H1 (cell line): Measurements from ENCODE around the gene ARSI. TPM values are rescaled to one million over a fixed set of nuclear protein-coding genes. Genes with fewer than 3 reads are reported as not detected.

Experiments used
- CTCF ChIA-PET: fragments of 300-600 bp; sonication (Branson Sonifier 250); formaldehyde crosslinking; loops from one replicate; lab custom pipeline; 2021; ENCODE audit not compliant: partially characterized antibody; lab: Charles Lee
- POLR2A ChIA-PET: fragments of 300-600 bp; sonication (Branson Sonifier 250); formaldehyde crosslinking; loops from one replicate; lab custom pipeline; 2021; ENCODE audit warnings: inconsistent platforms; ENCODE audit not compliant: partially characterized antibody; lab: Charles Lee
- DNase-seq, 2 experiments: peaks; one replicate each; pipeline versions ENCODE4 v3.0.0 to v3.0.0-alpha.2; 2010 to 2022; ENCODE audit warnings: low spot score in 2 of 2, low read depth in 1 of 2, mixed read lengths in 1 of 2
- FAIRE-seq: peaks from 2 replicates; lab custom pipeline; 2011; peaks lifted over from hg19 to GRCh38; lab: Jason Lieb, UNC
- H2AFZ ChIP-seq: 2 replicates; pipeline ENCODE4 v1.8.1; 2012; ENCODE audit warnings: low read length, inconsistent platforms
- H2AK5ac ChIP-seq: 2 replicates; pipeline ENCODE4 v1.6.1; 2013; ENCODE audit warnings: low read depth, low read length
- H2BK120ac ChIP-seq: replicated peaks from 2 replicates; pipeline ENCODE3; 2013; ENCODE audit warnings: low read depth, low read length, inconsistent platforms
- H2BK12ac ChIP-seq: 2 replicates; pipeline ENCODE4 v1.6.1; 2013; ENCODE audit warnings: low read depth, low read length
- H2BK15ac ChIP-seq: 2 replicates; pipeline ENCODE4 v1.6.1; 2013; ENCODE audit warnings: low read length
- H2BK20ac ChIP-seq: 2 replicates; pipeline ENCODE4 v1.6.1; 2013; ENCODE audit warnings: low read length
- H2BK5ac ChIP-seq: 2 replicates; pipeline ENCODE4 v1.6.1; 2013; ENCODE audit warnings: low read depth, low read length
- H3K14ac ChIP-seq: 2 replicates; pipeline ENCODE4 v1.6.1; 2013; ENCODE audit warnings: inconsistent platforms; ENCODE audit not compliant: insufficient read length
- H3K18ac ChIP-seq: 2 replicates; pipeline ENCODE4 v1.6.1; 2013; ENCODE audit warnings: low read length; ENCODE audit errors: extremely low read depth
- H3K23ac ChIP-seq: 2 replicates; pipeline ENCODE4 v1.6.1; 2013; ENCODE audit warnings: inconsistent platforms; ENCODE audit not compliant: insufficient read length
- H3K23me2 ChIP-seq: 2 replicates; pipeline ENCODE4 v1.6.1; 2013; ENCODE audit warnings: low read depth, low read length
- H3K27ac ChIP-seq: 2 replicates; pipeline ENCODE4 v1.6.1; 2011; ENCODE audit warnings: low read depth, low read length, inconsistent platforms
- H3K27me3 ChIP-seq, 4 experiments: replicated peaks in 1 of 4; 1 replicate in 1 of 4; 2 replicates in 3 of 4; pipeline versions ENCODE4 v1.6.1 to v1.8.1; 2011 to 2013; ENCODE audit warnings: low read length in 3 of 4, mild to moderate bottlenecking in 3 of 4, inconsistent platforms in 2 of 4, mixed read lengths in 2 of 4, moderate library complexity in 1 of 4; ENCODE audit not compliant: control insufficient read depth in 3 of 4, insufficient read depth in 3 of 4; ENCODE audit errors: extremely low read depth in 1 of 4
- H3K36me3 ChIP-seq, 4 experiments: 2 replicates each; pipeline versions ENCODE4 v1.6.1 to v1.8.1; 2011 to 2013; ENCODE audit warnings: mild to moderate bottlenecking in 4 of 4, low read length in 3 of 4, moderate library complexity in 2 of 4, control low read depth in 1 of 4, inconsistent platforms in 1 of 4; ENCODE audit not compliant: insufficient read depth in 4 of 4, control insufficient read depth in 2 of 4
- H3K4ac ChIP-seq: replicated peaks from 2 replicates; pipeline ENCODE3; 2013; ENCODE audit warnings: low read length, low read depth, mixed read lengths, inconsistent platforms; ENCODE audit not compliant: insufficient read length
- H3K4me1 ChIP-seq, 4 experiments: replicated peaks in 1 of 4; 1 replicate in 1 of 4; 2 replicates in 3 of 4; pipeline versions ENCODE4 v1.6.1 to v1.8.1; 2011 to 2013; ENCODE audit warnings: low read length in 3 of 4, inconsistent platforms in 2 of 4, mixed read lengths in 1 of 4; ENCODE audit not compliant: insufficient read depth in 4 of 4, control insufficient read depth in 3 of 4
- H3K4me2 ChIP-seq, 2 experiments: 2 replicates each; pipeline versions ENCODE4 v1.6.1 to v1.8.1; 2011 to 2013; ENCODE audit warnings: low read depth in 2 of 2, low read length in 2 of 2, control low read depth in 1 of 2, inconsistent platforms in 1 of 2, mild to moderate bottlenecking in 1 of 2; ENCODE audit not compliant: insufficient read depth in 1 of 2
- H3K4me3 ChIP-seq, 4 experiments: fragments of 200-600, 300-600 bp in 1 of 4; sonication (generic), shearing (Covaris generic), sonication (Bioruptor Twin) in 1 of 4; 2 replicates each; pipeline versions ENCODE4 v1.5.1 to v1.8.1; 2011 to 2016; ENCODE audit warnings: low read length in 4 of 4, low read depth in 3 of 4, control low read depth in 2 of 4, inconsistent platforms in 2 of 4, mild to moderate bottlenecking in 2 of 4, mixed read lengths in 1 of 4, moderate library complexity in 1 of 4; ENCODE audit not compliant: insufficient read depth in 2 of 4; ENCODE audit errors: extremely low read depth in 1 of 4
- H3K56ac ChIP-seq: replicated peaks from 2 replicates; pipeline ENCODE3; 2013; ENCODE audit warnings: low read depth, mild to moderate bottlenecking, mixed read lengths, low read length, inconsistent platforms; ENCODE audit not compliant: insufficient read length
- H3K79me1 ChIP-seq: 2 replicates; pipeline ENCODE4 v1.6.1; 2013; ENCODE audit warnings: low read depth, low read length, control low read depth
- H3K79me2 ChIP-seq, 2 experiments: 2 replicates each; pipeline versions ENCODE4 v1.6.1 to v1.8.1; 2012 to 2013; ENCODE audit warnings: low read length in 2 of 2, mild to moderate bottlenecking in 2 of 2, inconsistent platforms in 1 of 2; ENCODE audit not compliant: insufficient read depth in 2 of 2, control insufficient read depth in 1 of 2
- H3K9ac ChIP-seq, 4 experiments: replicated peaks in 1 of 4; 1 replicate in 1 of 4; 2 replicates in 3 of 4; pipeline versions ENCODE4 v1.6.1 to v1.8.1; 2011 to 2013; ENCODE audit warnings: low read depth in 3 of 4, low read length in 3 of 4, control low read depth in 2 of 4, mild to moderate bottlenecking in 2 of 4, moderate library complexity in 2 of 4, inconsistent platforms in 1 of 4; ENCODE audit errors: extremely low read depth in 1 of 4
- H3K9me3 ChIP-seq, 2 experiments: 2 replicates each; pipeline versions ENCODE4 v1.6.1 to v1.8.1; 2012 to 2013; ENCODE audit warnings: mild to moderate bottlenecking in 2 of 2, moderate library complexity in 2 of 2, control low read depth in 1 of 2, inconsistent platforms in 1 of 2, low read depth in 1 of 2, low read length in 1 of 2, mixed read lengths in 1 of 2; ENCODE audit not compliant: insufficient read depth in 2 of 2
- H4K20me1 ChIP-seq, 2 experiments: replicated peaks in 1 of 2; 2 replicates each; pipeline versions ENCODE3 to v1.8.1; 2011 to 2013; ENCODE audit warnings: inconsistent platforms in 2 of 2, low read length in 2 of 2, mild to moderate bottlenecking in 1 of 2; ENCODE audit not compliant: insufficient read depth in 2 of 2, control insufficient read depth in 1 of 2
- H4K5ac ChIP-seq: 2 replicates; pipeline ENCODE4 v1.6.1; 2013; ENCODE audit warnings: low read length, low read depth, mixed read lengths, inconsistent platforms; ENCODE audit not compliant: insufficient read length
- H4K8ac ChIP-seq: 2 replicates; pipeline ENCODE4 v1.8.0; 2013; ENCODE audit warnings: mild to moderate bottlenecking, moderate library complexity, low read length, inconsistent platforms; ENCODE audit not compliant: insufficient read depth; ENCODE audit errors: extremely low read depth
- H4K91ac ChIP-seq: replicated peaks from 2 replicates; pipeline ENCODE3; 2013; ENCODE audit warnings: low read length, mixed read lengths, inconsistent platforms; ENCODE audit not compliant: insufficient read length
- CBX8 ChIP-seq: fragments of 300-800, 300-1000 bp; sonication (generic); IDR thresholded peaks from 2 replicates; pipeline ENCODE4 v1.7.1; 2016; ENCODE audit warnings: low read depth, low read length, borderline replicate concordance
- CEBPB ChIP-seq: IDR thresholded peaks from 2 replicates; pipeline ENCODE4 v1.6.1; 2012; ENCODE audit warnings: low read depth, low read length
- CREB1 ChIP-seq: IDR thresholded peaks from 2 replicates; pipeline ENCODE4 v1.6.1; 2012; ENCODE audit warnings: inconsistent platforms
- JUN ChIP-seq: IDR thresholded peaks from 2 replicates; pipeline ENCODE4 v1.6.1; 2011; ENCODE audit warnings: low read depth, mild to moderate bottlenecking, improper control_type of control experiment, low read length
- KDM4A ChIP-seq: IDR thresholded peaks from one replicate; pipeline ENCODE4 v1.7.1; 2012; ENCODE audit warnings: low read depth, mild to moderate bottlenecking, moderate library complexity, low read length, inconsistent platforms; ENCODE audit not compliant: severe bottlenecking
- NRF1 ChIP-seq: IDR thresholded peaks from 2 replicates; pipeline ENCODE4 v1.6.1; 2011; ENCODE audit warnings: mild to moderate bottlenecking, low read depth, low read length, improper control_type of control experiment
- PHF8 ChIP-seq: fragments of 200-600 bp; sonication (generic); conservative IDR thresholded peaks from 2 replicates; pipeline ENCODE4 v1.7.1; 2012; ENCODE audit warnings: low read depth, mild to moderate bottlenecking, inconsistent platforms, low read length, moderate library complexity
- RFX5 ChIP-seq: IDR thresholded peaks from 2 replicates; pipeline ENCODE4 v1.6.1; 2011; ENCODE audit warnings: low read depth, low read length, improper control_type of control experiment, borderline replicate concordance
- TAF1 ChIP-seq: IDR thresholded peaks from 2 replicates; pipeline ENCODE4 v1.6.1; 2011; ENCODE audit warnings: mild to moderate bottlenecking, low read depth, low read length
- TAF7 ChIP-seq: optimal IDR thresholded peaks from 2 replicates; pipeline ENCODE3; 2011; ENCODE audit warnings: low read depth, mild to moderate bottlenecking, inconsistent platforms, low read length, moderate library complexity, borderline replicate concordance
- USF2 ChIP-seq: IDR thresholded peaks from 2 replicates; pipeline ENCODE4 v1.6.1; 2011; ENCODE audit warnings: low read length, improper control_type of control experiment
- ZNF274 ChIP-seq: IDR thresholded peaks from 2 replicates; pipeline ENCODE4 v1.7.0; 2012; ENCODE audit warnings: low read length, borderline replicate concordance; ENCODE audit errors: extremely low read depth
- WGBS, 2 experiments: shearing (Covaris generic) in 1 of 2; methylation state at CpG; one replicate each; pipeline versions ENCODE4 v1.1.6 to v1.1.7; 2013 to 2015; ENCODE audit warnings: low lambda C conversion rate in 2 of 2, mixed read lengths in 2 of 2, inconsistent platforms in 1 of 2, low coverage in 1 of 2, missing lambda C conversion rate in 1 of 2; ENCODE audit not compliant: insufficient replicate concordance in 2 of 2, insufficient coverage in 1 of 2, insufficient read length in 1 of 2; ENCODE audit errors: extremely low coverage in 1 of 2, missing lambda C conversion rate in 1 of 2; 5-methylcytosine and 5-hydroxymethylcytosine counted together
- polyA plus RNA-seq, 7 experiments: library from polyadenylated mRNA; depleted of rRNA in 3 of 7; stranded (reverse) in 5 of 7; unstranded in 2 of 7; fragments of >200 nt in 5 of 7; fragments of 200-250 nt in 2 of 7; gene quantifications; 1 replicate in 5 of 7; 2 replicates in 1 of 7; 4 replicates in 1 of 7; pipeline versions ENCODE4 v1.2.1 to v1.2.3, GENCODE V29; 2011 to 2013; ENCODE audit warnings: missing spikeins in 2 of 7, mixed read lengths in 2 of 7
- total RNA-seq: library from RNA; stranded (reverse); fragmentation: NEBNext Ultra II Directional; extraction: Animal tissue kit (Norgen Biotek cat#: 25700); gene quantifications from 2 replicates; pipeline ENCODE4 v1.2.1, GENCODE V29; 2021
- TF ChIP-seq, protein P1 (sequence below): IDR thresholded peaks from 2 replicates; pipeline ENCODE4 v1.6.1; 2012; ENCODE audit warnings: inconsistent platforms

Gene ARSI
- total and polyA plus RNA-seq, 2 of the 8 experiments (the other 6 are each of a cell fraction or from before 2014, with no cell fraction given): 4.5 to 6.7 TPM

DNA sequence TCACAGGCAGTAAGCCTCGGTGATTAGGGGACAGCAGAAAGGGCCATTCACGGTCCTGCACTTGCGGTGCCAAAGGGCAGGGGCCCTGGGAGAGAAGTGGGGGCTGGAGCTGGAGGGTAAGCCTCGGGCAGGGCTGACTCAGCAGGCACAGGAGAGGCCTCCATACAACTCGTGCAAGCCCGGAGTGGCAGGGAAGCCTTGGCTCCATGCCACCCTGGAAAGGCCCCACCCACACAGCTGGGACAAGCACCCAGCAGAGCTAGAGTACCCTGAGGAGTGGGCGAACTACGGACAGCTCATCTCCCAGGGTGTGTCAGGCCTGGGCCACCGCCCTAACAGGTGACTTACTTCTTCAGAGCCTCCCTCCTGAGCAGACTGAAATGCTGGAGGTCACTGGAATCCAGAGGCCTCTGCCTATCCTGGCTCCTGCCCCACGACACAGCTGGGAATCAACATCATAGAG is 7.5 kb downstream of the ARSI start:
- no peak overlapping the region for H3K14ac ChIP-seq
- H3K56ac ChIP-seq: no peak overlapping the region
- no peak overlapping the region for H2BK12ac ChIP-seq
- no peak overlapping the region for H3K4me3 ChIP-seq
- no peak overlapping the region for H3K18ac ChIP-seq
- no peak overlapping the region for H2BK20ac ChIP-seq
- POLR2A ChIA-PET: no interaction called here
- H3K9me3 ChIP-seq: no peaks in the 10 kb centered on the region
- H3K79me2 ChIP-seq: no peaks in the 10 kb centered on the region
- no peak overlapping the region for H2BK120ac ChIP-seq
- no peak overlapping the region for H3K4ac ChIP-seq
- no peak overlapping the region for H3K9ac ChIP-seq
- H4K91ac ChIP-seq: no peak overlapping the region
- CTCF ChIA-PET: interaction anchor here (0.8 to 1.4 kb wide), 8 partner anchors 8 to 63 kb away, joined by 3 to 7 read pairs (median 4); no protein-coding TSS in a partner anchor
- no peak overlapping the region for H3K27ac ChIP-seq
- FAIRE-seq (no peak), DNase-seq (no peak)
- no peak overlapping the region for H2AFZ ChIP-seq
- no peaks in the 10 kb centered on the region for H4K20me1 ChIP-seq
- no peaks in the 10 kb centered on the region for H3K79me1 ChIP-seq
- H4K5ac ChIP-seq: no peak overlapping the region
- WGBS, 2 experiments: 86% methylated on average over 10 of the region's 10 CpGs; no CpG with 5 or more reads in 1 of the 2 experiments
- H3K4me2 ChIP-seq: no peak overlapping the region
- no peak overlapping the region for H3K23ac ChIP-seq
- no peak overlapping the region; the same call in 1 of the 2 replicates for H2BK5ac ChIP-seq
- no peak overlapping the region for H4K8ac ChIP-seq
- H3K23me2 ChIP-seq: no peaks in the 10 kb centered on the region
- no peaks in the 10 kb centered on the region for H3K36me3 ChIP-seq
- peaks cover 0 to 4% (median 1%) of the 10 kb centered on the region in 4 experiments; a peak in 3 of 7 replicates for H3K4me1 ChIP-seq
- no peak overlapping the region for H2AK5ac ChIP-seq
- H3K27me3 ChIP-seq: no peaks in the 10 kb centered on the region
- H2BK15ac ChIP-seq: no peak overlapping the region
- TF ChIP-seq CREB1 (no peak), TAF1 (no peak), PHF8 (no peak), CEBPB (no peak), KDM4A (no peak), ZNF274 (no peak), CBX8 (no peak), RFX5 (no peak), NRF1 (no peak), TAF7 (no peak), JUN (no peak), USF2 (no peak)
- TF ChIP-seq, protein P1, sequence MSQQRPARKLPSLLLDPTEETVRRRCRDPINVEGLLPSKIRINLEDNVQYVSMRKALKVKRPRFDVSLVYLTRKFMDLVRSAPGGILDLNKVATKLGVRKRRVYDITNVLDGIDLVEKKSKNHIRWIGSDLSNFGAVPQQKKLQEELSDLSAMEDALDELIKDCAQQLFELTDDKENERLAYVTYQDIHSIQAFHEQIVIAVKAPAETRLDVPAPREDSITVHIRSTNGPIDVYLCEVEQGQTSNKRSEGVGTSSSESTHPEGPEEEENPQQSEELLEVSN: no peak
